ENCODE measurements around the gene MAP2K3. TPM values are rescaled to one million over a fixed set of nuclear protein-coding genes. Genes with fewer than 3 reads are reported as not detected.

MAP2K3 gene
- total RNA-seq, 1 experiment from 2014 or later: 98.1 TPM

DNA sequence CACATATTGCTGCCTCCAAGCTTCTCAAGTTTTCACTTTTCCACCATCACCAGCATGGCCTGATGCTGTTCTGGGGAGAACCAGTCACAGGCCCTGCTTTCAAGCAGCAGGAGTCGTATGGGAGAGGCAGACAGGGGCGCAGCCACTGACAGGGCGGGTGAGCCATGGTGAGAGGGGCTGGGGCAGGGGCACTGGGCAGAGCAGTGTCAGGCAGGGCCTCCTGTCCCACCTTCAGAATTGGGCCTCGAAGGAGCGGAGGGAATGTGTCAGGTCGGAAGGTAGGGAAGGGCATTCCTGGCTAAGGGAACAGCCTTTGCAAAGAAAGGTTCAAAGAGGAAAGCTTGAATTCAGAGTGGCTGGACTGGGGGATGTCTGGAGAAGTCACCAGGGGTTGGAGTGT lies 4.9 kb upstream of the MAP2K3 start:
- no peaks in the 10 kb centered on the region for H3K9me3 ChIP-seq (ENCODE audit: insufficient read depth, low read depth)
- peaks cover 22% of the 10 kb centered on the region; the same call in 1 of the 2 replicates for H3F3A ChIP-seq (ENCODE audit: insufficient read depth, low read depth)
- no peaks in the 10 kb centered on the region for H3K79me2 ChIP-seq (ENCODE audit: low read depth)
- H2AFZ ChIP-seq: no peak overlapping the region
- DNase-seq: no peak
- H3K36me3 ChIP-seq (ENCODE audit: low read depth): no peaks in the 10 kb centered on the region
- H3K27ac ChIP-seq: no peak overlapping the region
- no peaks in the 10 kb centered on the region for H3K9me2 ChIP-seq (ENCODE audit: insufficient read depth)
- intact Hi-C loops (cut with micrococcal nuclease; ENCODE audit: unreplicated experiment): no loop called here
- no peak overlapping the region for H3K4me3 ChIP-seq
- no peak overlapping the region for H3K4me2 ChIP-seq
- H4K20me1 ChIP-seq (ENCODE audit: insufficient read depth): 0 out of 2 replicates have a peak, but pooled peaks cover 4% of the 10 kb centered on the region
- no peaks in the 10 kb centered on the region for H3K27me3 ChIP-seq (ENCODE audit: insufficient read depth, low read depth)
- peaks cover 26% of the 10 kb centered on the region for H3K4me1 ChIP-seq (replicated peaks; ENCODE audit: insufficient read depth)
- no TSS peak for BruUV-seq (replicated peaks)
- POLR2A ChIA-PET (ENCODE audit: unreplicated experiment): interaction anchor here (0.6 kb wide), 1 partner anchor 272 kb away, joined by 6 read pairs; no protein-coding TSS in a partner anchor
- TF ChIP-seq, protein P1, sequence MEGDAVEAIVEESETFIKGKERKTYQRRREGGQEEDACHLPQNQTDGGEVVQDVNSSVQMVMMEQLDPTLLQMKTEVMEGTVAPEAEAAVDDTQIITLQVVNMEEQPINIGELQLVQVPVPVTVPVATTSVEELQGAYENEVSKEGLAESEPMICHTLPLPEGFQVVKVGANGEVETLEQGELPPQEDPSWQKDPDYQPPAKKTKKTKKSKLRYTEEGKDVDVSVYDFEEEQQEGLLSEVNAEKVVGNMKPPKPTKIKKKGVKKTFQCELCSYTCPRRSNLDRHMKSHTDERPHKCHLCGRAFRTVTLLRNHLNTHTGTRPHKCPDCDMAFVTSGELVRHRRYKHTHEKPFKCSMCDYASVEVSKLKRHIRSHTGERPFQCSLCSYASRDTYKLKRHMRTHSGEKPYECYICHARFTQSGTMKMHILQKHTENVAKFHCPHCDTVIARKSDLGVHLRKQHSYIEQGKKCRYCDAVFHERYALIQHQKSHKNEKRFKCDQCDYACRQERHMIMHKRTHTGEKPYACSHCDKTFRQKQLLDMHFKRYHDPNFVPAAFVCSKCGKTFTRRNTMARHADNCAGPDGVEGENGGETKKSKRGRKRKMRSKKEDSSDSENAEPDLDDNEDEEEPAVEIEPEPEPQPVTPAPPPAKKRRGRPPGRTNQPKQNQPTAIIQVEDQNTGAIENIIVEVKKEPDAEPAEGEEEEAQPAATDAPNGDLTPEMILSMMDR (conservative IDR thresholded peaks at IDR 0.05): no peak
- no peak for TF ChIP-seq EZH2 (IDR thresholded peaks at IDR 0.05; ENCODE audit: low read depth)
- CTCF ChIA-PET: interaction anchor here (1.0 kb wide), 1 partner anchor 232 kb away, joined by 3 read pairs; no protein-coding TSS in a partner anchor

DNA sequence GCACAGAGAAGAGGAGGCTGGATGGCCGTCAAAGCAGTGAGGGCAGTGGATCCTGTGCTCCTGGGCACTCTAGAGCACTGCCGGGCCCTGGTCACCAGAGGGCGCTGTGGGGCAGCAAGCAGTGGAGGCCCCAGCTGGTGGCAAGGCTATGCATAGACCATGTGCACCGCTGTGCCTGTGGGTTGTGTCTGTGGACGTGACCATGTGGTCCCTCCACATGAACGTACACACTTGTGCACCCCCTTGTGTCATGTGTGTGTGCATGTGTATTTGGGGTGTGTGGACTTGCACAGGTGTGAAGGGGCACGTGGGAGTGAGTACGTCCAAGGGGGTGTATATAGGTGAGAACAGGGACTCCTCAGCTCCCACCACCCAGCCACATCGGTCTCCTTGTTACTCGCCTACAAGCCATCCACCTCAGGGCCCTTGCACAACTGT lies 4.4 kb upstream of the MAP2K3 start:
- no peaks in the 10 kb centered on the region for H3K36me3 ChIP-seq (ENCODE audit: low read depth)
- TF ChIP-seq, protein P1 (conservative IDR thresholded peaks at IDR 0.05): peak; percentile 94
- TF ChIP-seq EZH2 (IDR thresholded peaks at IDR 0.05; ENCODE audit: low read depth): no peak
- CTCF ChIA-PET: interaction anchor here (0.6 to 1.0 kb wide), 2 partner anchors 16 to 231 kb away, joined by 3 to 4 read pairs; no protein-coding TSS in a partner anchor
- H3K79me2 ChIP-seq (ENCODE audit: low read depth): peaks cover 4% of the 10 kb centered on the region
- peaks cover 22% of the 10 kb centered on the region; the same call in 1 of the 2 replicates for H3F3A ChIP-seq (ENCODE audit: insufficient read depth, low read depth)
- peaks cover 25% of the 10 kb centered on the region for H3K4me1 ChIP-seq (replicated peaks; ENCODE audit: insufficient read depth)
- 0 out of 2 replicates have a peak, but pooled peaks cover 4% of the 10 kb centered on the region for H4K20me1 ChIP-seq (ENCODE audit: insufficient read depth)
- BruUV-seq (replicated peaks): no TSS peak
- no peaks in the 10 kb centered on the region for H3K9me3 ChIP-seq (ENCODE audit: insufficient read depth, low read depth)
- peak; percentile 60 to 89 for DNase-seq
- no peak overlapping the region for H2AFZ ChIP-seq
- H3K4me3 ChIP-seq: no peak overlapping the region
- no peak overlapping the region for H3K27ac ChIP-seq
- intact Hi-C loops (cut with micrococcal nuclease; ENCODE audit: unreplicated experiment): loop anchor here (1.0 to 2.0 kb wide), 4 partner anchors 35 to 239 kb away; no protein-coding TSS in a partner anchor
- POLR2A ChIA-PET (ENCODE audit: unreplicated experiment): no interaction called here
- H3K4me2 ChIP-seq: no peak overlapping the region
- H3K9me2 ChIP-seq (ENCODE audit: insufficient read depth): no peaks in the 10 kb centered on the region
- H3K27me3 ChIP-seq (ENCODE audit: insufficient read depth, low read depth): no peaks in the 10 kb centered on the region

DNA sequence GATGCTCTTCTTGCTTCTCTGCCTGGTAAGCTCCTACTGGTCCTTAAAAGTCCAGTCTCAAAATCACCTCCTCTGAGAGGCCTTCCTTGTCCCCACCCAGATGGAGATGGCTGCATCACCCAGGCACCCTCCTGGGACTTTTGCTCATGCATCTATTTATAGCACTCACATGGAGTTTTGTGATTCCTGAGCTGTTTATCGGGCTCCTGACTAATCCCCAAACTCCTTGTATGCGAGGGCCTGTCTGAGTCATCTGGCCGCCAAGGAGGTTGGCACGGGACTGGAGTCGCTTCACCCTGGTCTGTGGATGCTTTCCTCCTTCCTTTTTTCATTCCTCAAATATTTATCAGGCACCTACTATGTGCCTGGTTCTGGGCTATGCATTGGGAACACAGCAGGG lies 2.3 kb upstream of the MAP2K3 start:
- Histone ChIP-seq H3K36me3 (ENCODE audit: low read depth) (no peaks in the 10 kb centered on the region), H3K4me1 (replicated peaks; ENCODE audit: insufficient read depth) (peaks cover 29% of the 10 kb centered on the region), H3K9me2 (ENCODE audit: insufficient read depth) (no peaks in the 10 kb centered on the region), H2AFZ (no peak overlapping the region), H3F3A (ENCODE audit: insufficient read depth, low read depth) (peaks cover 37% of the 10 kb centered on the region), H4K20me1 (ENCODE audit: insufficient read depth) (0 out of 2 replicates have a peak, but pooled peaks cover 4% of the 10 kb centered on the region), H3K27me3 (ENCODE audit: insufficient read depth, low read depth) (no peaks in the 10 kb centered on the region), H3K4me3 (no peak overlapping the region), H3K27ac (no peak overlapping the region), H3K9me3 (ENCODE audit: insufficient read depth, low read depth) (no peaks in the 10 kb centered on the region), H3K79me2 (ENCODE audit: low read depth) (peaks cover 23% of the 10 kb centered on the region), H3K4me2 (peak overlapping the region; percentile 12)
- ChIA-PET CTCF (interaction anchor here (0.8 kb wide), 1 partner anchor 163 kb away, joined by 3 read pairs; no protein-coding TSS in a partner anchor), POLR2A (ENCODE audit: unreplicated experiment) (no interaction called here)
- TF ChIP-seq, protein P1 (conservative IDR thresholded peaks at IDR 0.05): no peak
- no peak for TF ChIP-seq EZH2 (IDR thresholded peaks at IDR 0.05; ENCODE audit: low read depth)
- BruUV-seq (replicated peaks): no TSS peak
- DNase-seq: peak; percentile 68 to 91
- intact Hi-C loops (cut with micrococcal nuclease; ENCODE audit: unreplicated experiment): no loop called here

Measured in PC-9 (cell line).